H1 (cell line): Measurements from ENCODE around the gene IL10.

Source experiments
- EZH2 ChIP-seq: fragments of 200-600 bp; sonication (generic); IDR thresholded peaks from 2 replicates; pipeline ENCODE4 v1.7.1; 2012; ENCODE audit warnings: low read depth, mild to moderate bottlenecking, moderate library complexity, low read length, inconsistent platforms; ENCODE audit not compliant: severe bottlenecking
- JUN ChIP-seq: IDR thresholded peaks from 2 replicates; pipeline ENCODE4 v1.6.1; 2011; ENCODE audit warnings: low read depth, mild to moderate bottlenecking, improper control_type of control experiment, low read length
- MAX ChIP-seq: IDR thresholded peaks from 2 replicates; pipeline ENCODE4 v1.6.1; 2012; ENCODE audit warnings: inconsistent platforms
- USF2 ChIP-seq: IDR thresholded peaks from 2 replicates; pipeline ENCODE4 v1.6.1; 2011; ENCODE audit warnings: low read length, improper control_type of control experiment

- TF ChIP-seq MAX (no peak), EZH2 (no peak), USF2 (no peak), JUN (no peak)
Observed at GRCh38 chr1:206801467-206801866, 29.2 kb upstream of the IL10 start.
